Kidney capillary endothelial cell (primary cell): ENCODE measurements around the gene DCLK3.

ENCODE experiments used
- DNase-seq: peaks from one replicate; pipeline ENCODE4 v3.0.0-alpha.2; 2018; ENCODE audit warnings: low spot score

Gene DCLK3

GRCh38 chr3:36709826-36710365 lies 54.5 kb downstream of the DCLK3 start:
- no peak for DNase-seq

- DNase-seq, result no peak
Observed at GRCh38 chr3:36709281-36709680, 55.1 kb downstream of the DCLK3 start.

GRCh38 chr3:36707623-36708409 lies 56.5 kb downstream of the DCLK3 start:
- peak; percentile 70 for DNase-seq

- no peak for DNase-seq
Observed at GRCh38 chr3:36705015-36705414, 59.3 kb downstream of the DCLK3 start.

- DNase-seq, result no peak
Observed at GRCh38 chr3:36704280-36704679, 60.1 kb downstream of the DCLK3 start.

GRCh38 chr3:36701249-36701572 lies 63.1 kb downstream of the DCLK3 start:
- DNase-seq, result no peak

- peak; percentile 74 for DNase-seq
Observed at GRCh38 chr3:36700537-36701248, 63.7 kb downstream of the DCLK3 start.

- DNase-seq, result no peak
Observed at GRCh38 chr3:36698314-36698713, 66.0 kb downstream of the DCLK3 start.

GRCh38 chr3:36697229-36698001 lies 66.9 kb downstream of the DCLK3 start:
- DNase-seq, result no peak

GRCh38 chr3:36696799-36697198 lies 67.6 kb downstream of the DCLK3 start:
- no peak for DNase-seq

- DNase-seq, result no peak
Observed at GRCh38 chr3:36695769-36696137, 68.6 kb downstream of the DCLK3 start.

GRCh38 chr3:36695113-36695768 lies 69.1 kb downstream of the DCLK3 start:
- no peak for DNase-seq

- DNase-seq, result no peak
Observed at GRCh38 chr3:36693670-36694069, 70.7 kb downstream of the DCLK3 start.

GRCh38 chr3:36689560-36689959 lies 74.8 kb downstream of the DCLK3 start:
- DNase-seq, result no peak

GRCh38 chr3:36688815-36689214 lies 75.5 kb downstream of the DCLK3 start:
- no peak for DNase-seq

GRCh38 chr3:36686516-36686915 lies 77.8 kb downstream of the DCLK3 start:
- DNase-seq, result no peak

GRCh38 chr3:36681867-36682266 lies 82.5 kb downstream of the DCLK3 start:
- DNase-seq, result no peak

GRCh38 chr3:36680952-36681351 lies 83.4 kb downstream of the DCLK3 start:
- DNase-seq, result no peak

GRCh38 chr3:36679384-36680200 lies 84.8 kb downstream of the DCLK3 start:
- no peak for DNase-seq

GRCh38 chr3:36678216-36679013 lies 85.9 kb downstream of the DCLK3 start:
- DNase-seq, result no peak
